PFSK-1 (cell line): ENCODE data around the gene SGMS2.

Experiments
- FOXP2 ChIP-seq: optimal IDR thresholded peaks from 2 replicates; pipeline ENCODE3; 2011; ENCODE audit warnings: borderline replicate concordance, control low read depth, inconsistent platforms; ENCODE audit not compliant: insufficient read depth; ENCODE audit errors: extremely low read length, extremely low read depth
- POLR2AphosphoS5 ChIP-seq: IDR thresholded peaks from 2 replicates; pipeline ENCODE4 v1.6.1; 2012; ENCODE audit warnings: low read depth, mild to moderate bottlenecking, control low read depth, low read length, moderate library complexity
- REST ChIP-seq, 2 experiments: IDR thresholded peaks; 2 replicates each; pipeline versions ENCODE4 v1.6.1 to v1.8.0; 2011 to 2012; ENCODE audit warnings: low read depth in 2 of 2, low read length in 2 of 2, control low read depth in 1 of 2, inconsistent platforms in 1 of 2, mild to moderate bottlenecking in 1 of 2, moderate library complexity in 1 of 2; ENCODE audit not compliant: insufficient read depth in 1 of 2
- SIN3A ChIP-seq: IDR thresholded peaks from 2 replicates; pipeline ENCODE4 v1.6.1; 2012; ENCODE audit warnings: mild to moderate bottlenecking, low read length, moderate library complexity, borderline replicate concordance; ENCODE audit not compliant: insufficient read depth
- TAF1 ChIP-seq: IDR thresholded peaks from 2 replicates; pipeline ENCODE4 v1.6.1; 2012; ENCODE audit warnings: low read length, control low read depth, borderline replicate concordance; ENCODE audit not compliant: insufficient read depth

Gene SGMS2

GRCh38 chr4:107814758-107815157 lies 10.0 kb upstream of the SGMS2 start:
- no peak for TF ChIP-seq SIN3A
- no peak for TF ChIP-seq TAF1
- TF ChIP-seq REST (IDR thresholded peaks at IDR 0.05; ENCODE audit: insufficient read depth in 1 of 2, low read depth in 2 of 2, low read length in 2 of 2) = no peak
- TF ChIP-seq FOXP2 = no peak
- no peak for TF ChIP-seq POLR2AphosphoS5

GRCh38 chr4:107815158-107815557 lies 9.6 kb upstream of the SGMS2 start:
- TF ChIP-seq SIN3A (no peak), REST (IDR thresholded peaks at IDR 0.05; ENCODE audit: insufficient read depth in 1 of 2, low read depth in 2 of 2, low read length in 2 of 2) (no peak), TAF1 (no peak), POLR2AphosphoS5 (no peak)

GRCh38 chr4:107818301-107818910 lies 6.3 kb upstream of the SGMS2 start:
- TF ChIP-seq POLR2AphosphoS5 = no peak
- TF ChIP-seq SIN3A = no peak
- TF ChIP-seq REST (IDR thresholded peaks at IDR 0.05; ENCODE audit: insufficient read depth in 1 of 2, low read depth in 2 of 2, low read length in 2 of 2) = no peak
- no peak for TF ChIP-seq FOXP2
- no peak for TF ChIP-seq TAF1

- TF ChIP-seq REST (IDR thresholded peaks at IDR 0.05; ENCODE audit: insufficient read depth in 1 of 2, low read depth in 2 of 2, low read length in 2 of 2) (no peak), TAF1 (no peak), SIN3A (no peak), FOXP2 (no peak), POLR2AphosphoS5 (no peak)
These were observed 822 bp upstream of the SGMS2 start for GRCh38 chr4:107823870-107824349.
